HG03066 (cell line): ENCODE data around the gene TMEM243.
"Not testable (repeated sequence)": the region's sequence is repeated elsewhere in the genome, so short reads cannot be mapped to it uniquely, and the experiment has no call there.

Experiments used
- ATAC-seq: cut with Tn5 transposase; IDR thresholded peaks from one replicate; pipeline ENCODE4 v1.9.1; 2021; ENCODE audit warnings: low read depth; ENCODE audit not compliant: unreplicated experiment

TMEM243 gene, protein sequence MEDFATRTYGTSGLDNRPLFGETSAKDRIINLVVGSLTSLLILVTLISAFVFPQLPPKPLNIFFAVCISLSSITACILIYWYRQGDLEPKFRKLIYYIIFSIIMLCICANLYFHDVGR

DNA sequence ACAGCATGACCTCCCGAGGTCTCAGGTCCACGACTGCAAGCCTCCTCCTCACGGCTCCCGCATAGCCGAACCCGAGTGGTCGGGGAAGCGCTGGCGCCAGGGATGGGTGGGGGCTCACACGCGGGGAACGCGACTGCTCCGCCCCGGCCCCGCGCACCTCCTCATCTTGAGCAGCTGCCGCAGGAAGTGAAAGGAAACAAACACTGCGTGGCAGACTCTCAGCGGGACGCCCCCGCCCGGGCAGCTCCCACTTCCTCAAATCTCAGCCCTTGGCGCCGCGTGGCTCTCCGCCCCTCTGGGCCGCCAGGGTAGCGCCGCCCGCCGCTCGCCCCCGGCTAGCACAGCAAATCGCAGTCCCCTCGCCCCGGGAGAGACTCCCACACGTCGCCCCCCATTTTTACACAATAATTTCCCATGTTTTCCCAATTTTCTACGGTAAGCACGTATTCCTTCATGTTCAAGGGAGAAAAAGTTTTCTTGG lies at the start of gene TMEM243:
Gene TMEM243, minus strand, starts transcription at position 188 of the 481 bp plus-strand sequence. CDS start 229 bp downstream, outside the sequence.
- peak; percentile 44 for ATAC-seq

DNA sequence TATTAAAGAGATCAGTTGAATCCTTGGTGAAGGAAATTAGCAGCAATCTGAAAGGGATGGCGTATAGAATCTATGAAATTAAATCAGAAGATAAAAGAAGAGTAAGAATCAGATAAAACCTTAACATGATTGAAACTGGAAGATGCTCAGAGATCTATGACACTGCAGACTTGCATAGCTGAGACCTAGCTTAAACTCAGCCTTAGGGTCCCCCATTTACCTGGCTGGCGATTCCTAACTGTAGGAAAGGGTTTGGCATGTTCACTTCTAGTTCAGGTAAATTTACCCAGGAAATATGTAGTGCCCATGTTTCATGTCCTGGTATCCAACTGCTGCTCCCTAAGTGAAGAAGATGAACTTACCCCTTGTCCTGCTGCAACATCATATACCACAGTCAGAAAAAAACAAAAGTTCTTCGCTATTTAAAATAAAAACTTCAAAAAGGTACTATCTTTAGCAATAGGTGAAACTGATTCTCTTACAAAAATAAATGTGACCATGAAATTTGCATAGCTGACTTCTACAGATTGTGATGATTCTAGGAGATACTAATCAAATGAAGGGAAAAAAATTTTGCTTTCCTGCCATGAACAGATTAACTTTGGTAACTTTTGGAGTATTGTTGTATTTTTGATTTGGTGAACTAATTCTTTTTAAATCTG lies 47.8 kb upstream of the TMEM243 start:
- ATAC-seq: peak; percentile 84

- no peak for ATAC-seq
Measured at GRCh38 chr7:87263537-87263936, 44.0 kb upstream of the TMEM243 start.

- no peak for ATAC-seq
Measured at GRCh38 chr7:87253589-87254087, 34.1 kb upstream of the TMEM243 start.

- ATAC-seq: not testable (repeated sequence)
Measured at GRCh38 chr7:87245671-87246070, 26.1 kb upstream of the TMEM243 start.

- ATAC-seq: not testable (repeated sequence)
Measured at GRCh38 chr7:87238464-87239051, 19.0 kb upstream of the TMEM243 start.

- ATAC-seq: no peak
Measured at GRCh38 chr7:87234949-87235348, 15.4 kb upstream of the TMEM243 start.

GRCh38 chr7:87231711-87232110 lies 12.2 kb upstream of the TMEM243 start:
- ATAC-seq: no peak

DNA sequence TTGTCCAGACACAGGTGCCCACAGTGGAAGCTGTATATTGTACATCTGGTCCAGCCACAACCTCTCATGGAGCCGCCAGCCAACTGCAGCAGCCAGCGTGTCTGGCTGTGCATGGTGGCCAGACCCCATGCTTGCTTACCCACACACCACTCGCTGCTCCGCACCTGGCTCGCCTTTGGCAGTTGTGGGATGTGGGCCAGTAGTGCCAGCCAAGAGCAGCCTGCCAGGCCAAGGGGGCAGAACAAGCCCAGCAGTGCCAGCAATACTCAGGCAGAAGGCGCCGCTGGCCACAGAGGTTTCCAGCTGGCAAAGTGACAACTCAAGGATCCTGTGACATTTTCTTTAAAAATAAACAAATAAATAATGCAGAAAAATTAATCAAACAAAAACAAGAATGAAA lies 11.7 kb upstream of the TMEM243 start:
- ATAC-seq: no peak

DNA sequence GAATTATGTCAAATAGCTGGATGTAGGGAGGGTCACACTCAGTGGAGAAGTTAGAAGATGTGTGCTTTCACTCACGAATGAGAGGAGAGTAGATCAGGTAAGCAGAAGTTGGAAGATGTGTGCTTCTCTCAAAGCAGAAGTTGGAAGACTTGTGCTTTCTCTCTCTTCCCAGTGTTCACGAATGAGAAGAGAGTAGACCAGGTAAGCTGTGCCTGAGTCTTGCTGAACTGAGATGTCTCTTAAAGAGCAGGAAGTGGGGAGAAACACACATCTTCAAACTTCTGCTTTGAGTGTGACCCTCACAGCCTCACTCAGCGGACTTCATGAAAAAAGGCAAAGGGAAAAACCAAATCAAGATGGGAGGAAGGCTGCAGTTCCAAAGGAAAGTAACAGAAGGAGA lies 7.0 kb upstream of the TMEM243 start:
- peak; percentile 56 for ATAC-seq

- no peak for ATAC-seq
Measured at GRCh38 chr7:87225696-87226095, 6.2 kb upstream of the TMEM243 start.

GRCh38 chr7:87223666-87224065 lies 4.1 kb upstream of the TMEM243 start:
- ATAC-seq: no peak

GRCh38 chr7:87220734-87221215 lies 1.2 kb upstream of the TMEM243 start:
- no peak for ATAC-seq

GRCh38 chr7:87220026-87220733 lies 648 bp upstream of the TMEM243 start:
- ATAC-seq: peak; percentile 28

- ATAC-seq: peak; percentile 8
Measured at GRCh38 chr7:87218796-87219544, 562 bp downstream of the TMEM243 start.

GRCh38 chr7:87217983-87218653 lies 1.4 kb downstream of the TMEM243 start:
- ATAC-seq: no peak

GRCh38 chr7:87216701-87217508 lies 2.6 kb downstream of the TMEM243 start:
- peak; percentile 52 for ATAC-seq

DNA sequence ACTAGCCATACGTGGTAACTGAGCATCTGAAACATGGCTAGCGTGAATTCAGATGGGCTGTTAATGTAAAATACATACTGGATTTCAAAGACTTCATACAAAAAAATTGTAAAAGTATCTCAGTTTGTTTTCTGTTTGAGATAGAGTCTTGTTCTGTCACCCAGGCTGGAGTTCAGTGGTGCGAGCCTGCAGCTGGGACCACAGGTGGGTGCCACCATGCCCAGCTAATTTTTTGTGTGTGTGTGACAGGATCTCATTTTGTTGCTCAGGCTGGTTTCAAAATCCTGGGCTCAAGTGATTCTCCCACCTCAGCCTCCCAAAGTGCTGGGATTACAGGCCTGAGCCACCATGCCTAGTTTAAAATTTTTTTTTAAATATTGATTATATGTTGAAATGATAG lies 4.5 kb downstream of the TMEM243 start:
- ATAC-seq: no peak

DNA sequence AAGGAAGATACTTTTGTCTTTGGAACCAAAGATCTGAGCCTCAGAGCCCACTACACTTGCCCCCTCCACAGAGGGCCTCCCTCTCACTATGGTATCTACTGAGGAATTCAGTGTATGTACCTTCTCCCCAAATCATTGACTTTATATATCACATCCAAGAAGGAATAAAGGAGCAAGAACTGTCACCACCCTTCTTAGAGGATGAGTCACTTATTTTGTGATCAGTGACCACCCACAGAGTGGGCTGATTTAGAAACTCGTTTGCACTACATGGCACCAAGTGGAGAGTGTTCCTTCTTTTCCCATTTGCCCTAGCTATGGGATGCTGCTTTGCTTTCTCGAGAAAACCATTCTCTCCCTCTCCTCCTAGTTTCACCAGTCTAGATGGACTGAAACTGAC lies 5.7 kb downstream of the TMEM243 start:
- no peak for ATAC-seq
